Epidermal melanocyte (primary cell): ENCODE results near the gene CPO.

Experiments used
- DNase-seq: peaks from one replicate; pipeline ENCODE4 v3.0.0; 2011; ENCODE audit warnings: low spot score; ENCODE audit not compliant: insufficient read length

Gene CPO

GRCh38 chr2:207014424-207014823 lies 75.1 kb downstream of the CPO start:
- DNase-seq = no peak

- DNase-seq = no peak
Measured at GRCh38 chr2:207015901-207016300, 76.6 kb downstream of the CPO start.
